Mammary microvascular endothelial cell (primary cell): Measurements from ENCODE around the gene PLEKHG5. TPM values are rescaled to one million over a fixed set of nuclear protein-coding genes. Genes with fewer than 3 reads are reported as not detected.

Experiments
- total RNA-seq: library from RNA; depleted of rRNA; stranded (reverse); fragments of >200 nt; gene quantifications from 2 replicates; pipeline ENCODE4 v1.2.3, GENCODE V29; 2015

Gene PLEKHG5, protein sequence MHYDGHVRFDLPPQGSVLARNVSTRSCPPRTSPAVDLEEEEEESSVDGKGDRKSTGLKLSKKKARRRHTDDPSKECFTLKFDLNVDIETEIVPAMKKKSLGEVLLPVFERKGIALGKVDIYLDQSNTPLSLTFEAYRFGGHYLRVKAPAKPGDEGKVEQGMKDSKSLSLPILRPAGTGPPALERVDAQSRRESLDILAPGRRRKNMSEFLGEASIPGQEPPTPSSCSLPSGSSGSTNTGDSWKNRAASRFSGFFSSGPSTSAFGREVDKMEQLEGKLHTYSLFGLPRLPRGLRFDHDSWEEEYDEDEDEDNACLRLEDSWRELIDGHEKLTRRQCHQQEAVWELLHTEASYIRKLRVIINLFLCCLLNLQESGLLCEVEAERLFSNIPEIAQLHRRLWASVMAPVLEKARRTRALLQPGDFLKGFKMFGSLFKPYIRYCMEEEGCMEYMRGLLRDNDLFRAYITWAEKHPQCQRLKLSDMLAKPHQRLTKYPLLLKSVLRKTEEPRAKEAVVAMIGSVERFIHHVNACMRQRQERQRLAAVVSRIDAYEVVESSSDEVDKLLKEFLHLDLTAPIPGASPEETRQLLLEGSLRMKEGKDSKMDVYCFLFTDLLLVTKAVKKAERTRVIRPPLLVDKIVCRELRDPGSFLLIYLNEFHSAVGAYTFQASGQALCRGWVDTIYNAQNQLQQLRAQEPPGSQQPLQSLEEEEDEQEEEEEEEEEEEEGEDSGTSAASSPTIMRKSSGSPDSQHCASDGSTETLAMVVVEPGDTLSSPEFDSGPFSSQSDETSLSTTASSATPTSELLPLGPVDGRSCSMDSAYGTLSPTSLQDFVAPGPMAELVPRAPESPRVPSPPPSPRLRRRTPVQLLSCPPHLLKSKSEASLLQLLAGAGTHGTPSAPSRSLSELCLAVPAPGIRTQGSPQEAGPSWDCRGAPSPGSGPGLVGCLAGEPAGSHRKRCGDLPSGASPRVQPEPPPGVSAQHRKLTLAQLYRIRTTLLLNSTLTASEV
- total RNA-seq, result 21.5 and 26.6 TPM in 2 replicates

DNA sequence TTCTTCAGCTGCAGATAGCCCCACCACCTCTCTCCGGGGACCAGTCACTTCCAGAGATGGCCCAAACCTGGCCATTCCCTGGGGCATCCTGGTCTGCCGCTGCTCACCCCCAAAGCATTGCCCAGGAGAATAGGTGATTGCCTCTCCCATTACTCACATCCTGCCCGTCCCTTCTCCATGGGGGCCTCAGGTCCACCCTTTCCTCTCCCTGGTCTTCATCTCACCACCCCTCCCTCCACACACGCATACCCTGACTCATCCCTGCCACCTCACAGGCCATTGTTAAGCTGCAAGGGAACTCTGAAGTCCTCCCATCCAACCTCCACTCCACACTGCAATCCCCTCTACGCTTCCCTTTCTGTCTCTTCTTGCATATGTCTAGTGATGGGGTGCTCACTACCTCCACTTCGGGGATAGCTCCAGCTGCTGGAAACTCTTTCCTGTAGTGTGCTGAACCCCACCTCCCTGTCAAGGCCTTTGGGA lies at the start of gene PLEKHG5:
TSS of gene PLEKHG5 (minus strand) at position 188 of the 483 bp plus-strand sequence. CDS start 14,096 bp downstream, outside the sequence.

DNA sequence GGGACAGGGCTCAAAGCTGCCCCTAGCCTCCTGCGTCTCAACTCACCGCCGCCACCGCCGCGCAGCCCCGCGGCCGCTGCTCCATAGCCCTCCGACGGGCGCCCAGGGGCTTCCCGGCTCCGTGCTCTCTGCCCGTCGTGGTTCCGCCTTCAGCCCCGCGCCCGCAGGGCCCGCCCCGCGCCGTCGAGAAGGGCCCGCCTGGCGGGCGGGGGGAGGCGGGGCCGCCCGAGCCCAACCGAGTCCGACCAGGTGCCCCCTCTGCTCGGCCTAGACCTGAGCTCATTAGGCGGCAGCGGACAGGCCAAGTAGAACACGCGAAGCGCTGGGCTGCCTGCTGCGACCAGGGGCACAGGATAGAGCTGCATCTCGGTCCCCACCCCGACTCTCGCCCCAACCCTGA lies 25.4 kb downstream of the PLEKHG5 start, which contains the start of gene TNFRSF25:
TSS of gene TNFRSF25 (minus strand) at position 151 of the 400 bp plus-strand sequence. CDS start at position 85, 66 bp downstream.

DNA sequence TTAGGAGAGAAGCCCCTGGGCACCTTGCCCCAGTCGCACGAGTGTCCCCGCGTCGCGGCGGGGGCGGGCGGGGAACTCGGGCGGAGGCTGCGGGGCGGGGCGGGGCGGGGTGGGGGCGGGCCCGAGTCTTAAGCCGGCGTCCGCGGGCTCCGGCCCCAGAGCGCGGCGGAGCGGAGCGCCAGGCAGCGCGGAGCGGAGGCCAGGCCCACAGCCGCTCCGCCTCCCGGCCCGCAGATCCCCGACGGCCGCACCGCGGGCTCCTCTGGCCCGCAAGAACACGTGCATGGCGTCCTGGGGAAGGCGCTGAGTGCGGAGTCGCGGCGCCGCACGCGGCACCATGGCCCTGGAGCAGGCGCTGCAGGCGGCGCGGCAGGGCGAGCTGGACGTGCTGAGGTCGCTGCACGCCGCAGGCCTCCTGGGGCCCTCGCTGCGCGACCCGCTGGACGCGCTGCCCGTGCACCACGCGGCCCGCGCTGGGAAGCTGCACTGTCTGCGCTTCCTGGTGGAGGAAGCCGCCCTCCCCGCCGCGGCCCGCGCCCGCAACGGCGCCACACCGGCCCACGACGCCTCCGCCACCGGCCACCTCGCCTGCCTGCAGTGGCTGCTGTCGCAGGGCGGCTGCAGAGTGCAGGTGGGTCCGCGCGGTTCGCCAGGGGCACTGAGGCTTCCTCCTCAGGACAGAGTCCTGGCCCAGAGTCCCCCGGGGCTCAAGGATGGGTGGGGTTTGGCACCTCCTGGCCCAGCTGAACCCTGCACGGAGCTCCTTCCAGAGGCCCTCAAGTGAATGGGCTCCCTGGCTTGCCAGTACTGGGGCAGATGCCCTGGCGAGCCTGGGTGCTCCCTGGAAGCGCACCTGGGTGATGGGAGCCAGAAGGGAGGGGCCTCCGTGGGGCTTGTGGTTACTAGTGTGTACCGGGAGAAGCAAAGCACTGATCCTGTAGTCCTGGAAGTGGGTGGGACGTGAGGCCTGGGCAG lies 66.6 kb downstream of the PLEKHG5 start, which contains the start of gene ESPN:
TSS of gene ESPN (plus strand) at position 158 of the 975 bp plus-strand sequence. CDS start at position 338, 180 bp downstream.

DNA sequence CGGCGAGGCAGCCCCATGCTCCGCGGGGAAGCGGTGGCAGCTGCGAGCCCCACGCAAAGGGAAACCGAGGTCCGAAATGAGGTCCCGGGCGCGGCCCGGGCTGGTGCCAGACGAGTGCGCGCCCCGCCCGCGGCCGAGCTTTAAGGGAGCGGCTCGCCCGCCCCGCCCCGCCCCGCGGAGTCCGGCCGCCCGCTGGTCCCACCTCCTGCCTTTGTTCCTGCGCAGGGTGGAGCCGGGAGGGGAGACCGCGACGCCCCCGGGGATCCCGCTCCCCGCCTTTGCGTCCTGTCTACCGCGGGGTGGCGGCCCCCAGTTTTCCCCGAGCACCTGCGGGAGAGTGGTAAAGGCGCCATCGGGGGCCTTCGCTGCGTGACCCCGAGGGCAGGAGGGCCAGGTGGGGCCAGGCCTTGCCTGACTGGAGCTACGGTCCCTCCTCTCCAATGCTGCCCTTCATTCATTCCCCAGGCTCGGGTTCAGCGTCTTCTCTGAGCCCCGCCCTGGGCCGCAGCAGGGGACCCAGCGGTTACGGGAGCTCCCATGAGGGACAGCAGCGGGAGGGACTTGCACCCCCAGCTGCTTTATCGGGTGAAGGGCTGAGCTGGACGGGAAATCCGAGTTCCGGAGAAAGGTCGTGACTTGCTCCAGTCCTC lies 71.5 kb downstream of the PLEKHG5 start, which contains the start of gene HES2:
TSS of gene HES2 (minus strand) at position 116 of the 650 bp plus-strand sequence. CDS start at position 17, 99 bp downstream.

Other genes with a start within 250 kb of the PLEKHG5 start
- gene HES3, start 247.5 kb downstream of the PLEKHG5 start, total RNA-seq, result not detected in 2 replicates
- 0.73 and 0.94 TPM in 2 replicates for gene GPR153, start 230.6 kb downstream of the PLEKHG5 start, total RNA-seq
- 124 and 147 TPM in 2 replicates for gene ACOT7, start 97.9 kb downstream of the PLEKHG5 start, total RNA-seq
- gene HES2, start 71.7 kb downstream of the PLEKHG5 start, total RNA-seq, result 31.5 and 32.2 TPM in 2 replicates
- gene ESPN, start 66.9 kb downstream of the PLEKHG5 start, total RNA-seq, result 0.67 and 1.1 TPM in 2 replicates
- 8.5 and 11.4 TPM in 2 replicates for gene TNFRSF25, start 25.5 kb downstream of the PLEKHG5 start, total RNA-seq
- 20.6 and 30.4 TPM in 2 replicates for gene NOL9, start 62.8 kb upstream of the PLEKHG5 start, total RNA-seq
- gene TAS1R1, start 63.6 kb upstream of the PLEKHG5 start, total RNA-seq, result 0.10 TPM in 1 of 2 replicates, not detected in the other
- 10.5 and 24.8 TPM in 2 replicates for gene ZBTB48, start 88.3 kb upstream of the PLEKHG5 start, total RNA-seq
- gene KLHL21, start 111.2 kb upstream of the PLEKHG5 start, total RNA-seq, result 42.4 and 44.2 TPM in 2 replicates
- 5.0 and 6.4 TPM in 2 replicates for gene PHF13, start 122.1 kb upstream of the PLEKHG5 start, total RNA-seq
- gene THAP3, start 133.2 kb upstream of the PLEKHG5 start, total RNA-seq, result 17.4 and 18.3 TPM in 2 replicates
- gene DNAJC11, start 210.1 kb upstream of the PLEKHG5 start, total RNA-seq, result 29.8 and 31.7 TPM in 2 replicates